GM21529 (cell line): ENCODE measurements around the gene MTHFS.
A peak's percentile ranks its signal among the peaks of the same experiment; 100 is the strongest.

Experiments
- ATAC-seq: cut with Tn5 transposase; IDR thresholded peaks from one replicate; pipeline ENCODE4 v1.9.1; 2021; ENCODE audit not compliant: unreplicated experiment

The MTHFS gene

GRCh38 chr15:79881254-79881653 lies 15.6 kb downstream of the MTHFS start:
- no peak for ATAC-seq

GRCh38 chr15:79878078-79878705 lies 18.6 kb downstream of the MTHFS start:
- ATAC-seq = no peak

- no peak for ATAC-seq
Measured at GRCh38 chr15:79875213-79875612, 21.6 kb downstream of the MTHFS start.

GRCh38 chr15:79874242-79874641 lies 22.6 kb downstream of the MTHFS start:
- no peak for ATAC-seq

GRCh38 chr15:79872358-79873017 lies 24.3 kb downstream of the MTHFS start:
- ATAC-seq = no peak

- no peak for ATAC-seq
Measured at GRCh38 chr15:79868554-79868953, 28.3 kb downstream of the MTHFS start.

- no peak for ATAC-seq
Measured at GRCh38 chr15:79863886-79864285, 32.9 kb downstream of the MTHFS start.

GRCh38 chr15:79862191-79862590 lies 34.6 kb downstream of the MTHFS start:
- ATAC-seq = no peak

- ATAC-seq = no peak
Measured at GRCh38 chr15:79860661-79861060, 36.2 kb downstream of the MTHFS start.

- ATAC-seq = no peak
Measured at GRCh38 chr15:79858469-79858868, 38.3 kb downstream of the MTHFS start.

GRCh38 chr15:79853492-79854328 lies 43.1 kb downstream of the MTHFS start:
- peak; percentile 89 for ATAC-seq

- ATAC-seq = no peak
Measured at GRCh38 chr15:79849789-79850188, 47.0 kb downstream of the MTHFS start.

- no peak for ATAC-seq
Measured at GRCh38 chr15:79846539-79846938, 50.3 kb downstream of the MTHFS start.

GRCh38 chr15:79844221-79844620 lies 52.6 kb downstream of the MTHFS start:
- ATAC-seq = no peak

- no peak for ATAC-seq
Measured at GRCh38 chr15:79837846-79838245, 59.0 kb downstream of the MTHFS start.

GRCh38 chr15:79834495-79834894 lies 62.3 kb downstream of the MTHFS start:
- ATAC-seq = no peak

- no peak for ATAC-seq
Measured at GRCh38 chr15:79832367-79833120, 64.3 kb downstream of the MTHFS start.

GRCh38 chr15:79831604-79832003 lies 65.2 kb downstream of the MTHFS start:
- no peak for ATAC-seq

- ATAC-seq = no peak
Measured at GRCh38 chr15:79829950-79830349, 66.9 kb downstream of the MTHFS start.

GRCh38 chr15:79828447-79828846 lies 68.4 kb downstream of the MTHFS start:
- no peak for ATAC-seq

GRCh38 chr15:79826800-79827199 lies 70.0 kb downstream of the MTHFS start:
- no peak for ATAC-seq
